Stimulated activated CD8-positive, alpha-beta memory T cell treated with anti-CD3 and anti-CD28 coated beads, Interleukin-4, amount 100 ng/mL, for 1 hour (primary cell): ENCODE data around the gene FANCC.

Experiments
- DNase-seq, 2 donors: peaks; one replicate each; pipeline ENCODE4 v3.0.0-alpha.2; 2020; ENCODE audit warnings: low read depth in 2 of 2, low spot score in 1 of 2

FANCC gene

GRCh38 chr9:95126739-95127138, 190.8 kb downstream of the FANCC start:
- DNase-seq, result no peak

DNA sequence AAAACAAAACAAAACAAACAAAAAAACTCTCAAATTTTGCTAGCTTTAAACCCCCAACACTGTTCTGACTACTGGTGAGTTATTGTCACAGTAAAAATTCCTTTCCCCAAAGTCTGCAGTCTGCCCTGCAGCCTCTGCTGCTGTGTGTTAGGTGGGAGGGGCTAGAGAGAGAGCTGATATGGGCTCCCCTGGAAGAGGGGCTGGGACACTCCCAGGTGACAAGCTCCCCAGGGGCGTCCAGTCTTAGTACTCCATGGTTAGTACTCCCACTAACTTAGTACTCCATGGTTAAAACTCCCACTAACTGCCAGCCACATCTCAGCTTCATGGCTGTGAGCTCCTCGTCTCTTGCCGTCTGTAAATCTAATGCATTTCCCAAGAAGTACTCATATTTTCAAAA, 191.9 kb downstream of the FANCC start:
- DNase-seq, result no peak

DNA sequence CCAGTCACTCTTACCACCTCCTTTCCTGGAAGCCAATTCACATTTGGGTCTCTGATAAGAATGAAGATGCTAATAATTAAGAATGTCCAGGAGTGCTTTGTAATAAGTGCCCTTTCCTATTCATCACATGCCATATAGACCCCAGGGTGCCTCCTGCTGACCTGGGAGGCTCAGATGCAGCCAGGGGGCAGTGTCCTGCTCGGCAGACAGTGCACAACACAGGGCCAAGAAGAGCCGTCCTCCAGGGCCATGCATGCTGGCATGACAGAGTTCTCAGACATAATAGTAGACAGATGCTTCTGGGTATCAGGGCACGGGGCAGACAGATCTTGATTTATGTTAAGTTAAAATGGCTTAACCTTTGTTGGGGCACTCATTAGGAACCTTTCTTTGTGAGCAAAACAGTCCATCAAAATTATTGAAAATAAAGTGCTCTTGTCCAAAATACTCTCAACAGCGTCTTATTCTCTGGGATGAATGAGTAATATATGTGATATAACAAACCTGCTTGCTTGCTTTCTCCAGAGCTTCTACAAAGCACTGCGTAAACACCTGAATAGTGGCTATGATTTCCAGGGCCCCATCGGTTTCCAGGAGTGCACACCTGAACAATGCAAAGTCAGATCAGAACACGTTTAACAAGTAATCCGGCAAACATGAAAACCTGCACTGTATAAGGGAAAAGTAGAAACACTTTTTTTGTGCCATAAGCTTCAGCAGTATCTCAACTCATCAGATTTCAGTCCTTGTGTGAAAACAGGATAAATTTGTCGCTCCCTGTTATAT, 192.7 kb downstream of the FANCC start:
- no peak for DNase-seq

GRCh38 chr9:95120781-95121370, 196.6 kb downstream of the FANCC start:
- DNase-seq, result no peak

GRCh38 chr9:95118596-95118995, 198.9 kb downstream of the FANCC start:
- DNase-seq, result no peak

DNA sequence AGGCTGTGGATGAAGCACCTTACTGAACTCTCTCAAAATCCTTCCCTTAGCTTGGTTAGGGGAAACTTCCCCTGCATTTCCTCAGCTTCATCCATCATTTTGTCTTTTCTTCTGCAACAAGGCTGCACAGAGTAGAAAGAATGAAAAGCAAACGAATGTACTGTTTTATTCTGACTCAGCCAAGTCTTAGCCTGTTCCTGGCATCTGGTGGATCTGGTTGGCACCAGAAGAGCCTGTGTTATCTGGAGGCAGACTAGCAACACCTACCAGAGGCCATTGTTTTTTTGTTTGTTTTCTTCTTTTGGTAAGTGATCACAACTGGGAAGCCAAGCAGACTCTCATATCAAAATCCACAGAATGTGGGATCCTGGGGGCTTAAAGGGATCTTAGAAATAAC, 200.7 kb downstream of the FANCC start:
- DNase-seq, result no peak

GRCh38 chr9:95116002-95116807, 201.3 kb downstream of the FANCC start:
- no peak for DNase-seq

GRCh38 chr9:95115104-95115503, 202.4 kb downstream of the FANCC start:
- no peak for DNase-seq

GRCh38 chr9:95112436-95113280, 204.9 kb downstream of the FANCC start:
- DNase-seq, result no peak

GRCh38 chr9:95111716-95112115, 205.8 kb downstream of the FANCC start:
- DNase-seq, result no peak

DNA sequence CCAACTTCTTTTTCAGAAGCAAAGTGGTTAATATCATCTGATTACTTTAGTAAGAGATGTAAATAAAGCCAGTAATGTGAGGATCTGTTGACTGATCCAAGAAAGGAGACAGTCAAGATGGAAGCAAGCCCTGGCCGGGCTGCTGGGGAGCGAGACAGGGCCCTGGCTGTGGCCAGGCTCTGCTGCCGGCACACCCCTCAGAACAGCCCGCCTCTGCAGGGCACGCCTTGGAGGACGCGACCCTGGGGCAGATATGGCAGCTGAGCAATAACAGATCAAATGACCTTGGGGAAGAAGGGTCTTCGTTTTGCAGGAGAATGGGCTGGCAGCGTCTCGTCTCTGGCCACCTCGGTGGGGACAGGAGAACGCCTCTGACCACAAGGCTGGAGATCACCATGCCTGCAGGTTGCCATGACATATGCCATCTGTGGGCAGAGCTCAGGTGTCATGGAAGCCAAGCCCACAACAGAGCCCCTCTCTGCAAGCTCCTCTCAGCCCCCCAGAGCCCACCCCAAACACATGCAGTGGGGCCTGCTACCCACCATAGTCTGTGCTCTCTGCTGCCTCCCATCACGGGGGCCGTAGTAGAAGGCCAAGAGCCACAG, 206.5 kb downstream of the FANCC start:
- no peak for DNase-seq

- no peak for DNase-seq
These were observed 208.1 kb downstream of the FANCC start for GRCh38 chr9:95109456-95109855.

GRCh38 chr9:95108777-95109176, 208.7 kb downstream of the FANCC start:
- DNase-seq, result no peak

DNA sequence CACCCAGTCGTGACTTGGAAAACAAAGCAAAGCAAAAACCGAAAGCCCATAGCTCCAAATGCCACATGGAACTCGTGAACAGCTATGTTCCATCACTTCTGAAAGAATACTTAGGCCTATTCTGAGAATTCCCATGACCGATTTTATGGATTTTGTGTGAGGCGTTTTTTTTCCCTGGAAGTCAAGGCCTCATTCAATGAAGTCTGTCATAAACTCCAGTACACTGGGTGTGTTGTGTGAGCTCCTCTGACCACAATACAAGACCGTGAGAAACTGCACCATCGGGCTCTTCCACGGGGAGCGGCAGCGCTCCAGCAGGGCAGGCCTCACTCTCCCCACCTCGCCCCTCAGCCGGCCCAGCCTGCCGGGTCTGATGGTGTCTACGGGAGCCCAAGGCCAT, 209.5 kb downstream of the FANCC start:
- no peak for DNase-seq

- DNase-seq, result no peak
These were observed 210.3 kb downstream of the FANCC start for GRCh38 chr9:95107001-95107749.

DNA sequence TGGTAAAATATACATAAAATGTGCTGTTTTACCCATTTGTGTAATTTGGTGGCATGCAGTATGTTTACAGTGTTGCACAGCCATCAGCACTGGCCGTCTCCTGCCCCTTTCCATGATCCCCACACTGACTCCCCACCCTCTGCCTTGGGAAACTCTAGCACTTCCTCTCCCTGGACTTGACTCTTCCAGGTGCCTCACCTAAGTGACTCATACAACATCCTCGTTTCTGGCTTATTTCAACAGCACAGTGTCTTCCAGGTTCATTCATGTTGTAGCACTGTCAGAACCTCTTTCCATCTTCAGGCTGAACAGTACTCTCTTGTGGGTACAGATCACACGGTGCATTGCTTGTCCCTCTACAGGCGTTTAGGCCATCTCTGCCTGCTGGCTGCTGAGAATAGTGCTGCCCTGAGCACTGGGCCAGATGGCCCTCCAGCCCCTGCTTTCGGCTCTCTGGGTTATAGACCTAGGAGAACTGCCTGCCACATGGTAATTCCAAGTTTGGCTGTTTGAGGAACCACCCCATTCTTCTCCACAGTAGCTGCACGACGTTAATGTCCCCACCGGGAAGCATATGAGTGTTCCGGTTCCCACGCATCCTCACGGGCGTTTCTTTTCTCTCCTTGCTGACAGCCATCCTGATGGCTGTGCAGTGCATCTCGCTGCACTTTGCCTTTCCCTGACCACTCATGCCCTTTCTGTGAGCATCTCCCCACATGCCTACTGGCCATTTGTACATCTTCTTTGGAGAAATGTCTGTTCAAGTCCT, 211.8 kb downstream of the FANCC start:
- no peak for DNase-seq

DNA sequence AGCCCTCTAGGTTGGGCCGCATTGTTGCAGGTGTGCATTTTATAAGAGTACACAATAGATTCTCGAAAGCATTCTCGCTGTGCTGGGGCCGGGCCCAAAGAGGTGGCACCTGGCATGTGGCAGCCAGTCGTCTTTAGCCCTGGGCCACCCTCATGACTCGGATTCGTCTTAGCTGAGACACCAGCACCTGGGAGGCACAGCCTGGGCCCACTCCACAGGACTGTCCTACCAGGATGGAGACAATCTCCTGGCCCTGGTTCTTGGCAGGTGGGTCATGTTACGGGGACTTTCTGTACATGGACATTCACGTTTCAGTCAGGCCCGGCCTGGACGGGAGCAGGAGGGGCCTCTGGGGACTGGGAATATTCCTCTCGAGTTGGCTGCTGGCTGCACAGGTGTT, 212.5 kb downstream of the FANCC start:
- DNase-seq, result no peak

- no peak for DNase-seq
These were observed 212.9 kb downstream of the FANCC start for GRCh38 chr9:95104581-95104960.

DNA sequence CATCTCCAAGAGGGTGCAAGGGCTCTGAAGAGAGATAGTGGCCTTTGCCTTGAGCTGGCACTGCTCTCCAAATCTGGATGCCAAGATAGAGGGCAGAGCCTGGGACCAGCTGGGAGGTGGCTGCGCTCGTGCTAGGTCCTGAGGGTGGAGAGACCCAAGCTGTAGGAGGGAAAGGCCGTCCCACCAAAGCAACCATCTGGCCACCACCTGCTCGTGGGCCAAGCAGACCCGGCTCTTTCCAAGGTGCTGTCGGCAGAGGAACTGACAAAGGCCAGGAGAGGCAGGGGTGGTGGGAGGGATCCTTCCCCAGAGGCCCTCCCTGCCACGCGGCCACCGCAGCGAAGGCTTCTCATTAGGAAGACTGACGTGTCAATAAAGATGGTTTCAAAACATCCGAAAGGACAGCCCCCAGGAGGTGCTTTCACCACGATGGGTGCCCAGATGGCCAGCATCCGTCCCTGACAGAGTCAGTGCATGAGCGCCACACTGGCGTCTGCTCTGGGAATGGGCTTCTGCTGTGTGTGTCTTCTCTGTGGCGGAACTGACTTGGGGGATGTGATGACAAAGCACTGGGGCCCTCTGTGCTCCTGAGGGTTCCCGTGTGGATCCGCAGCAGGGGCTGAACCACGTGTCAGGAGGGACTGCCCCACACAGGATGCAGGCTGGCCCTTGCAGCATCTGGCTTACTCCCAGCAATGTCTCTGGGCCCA, 213.5 kb downstream of the FANCC start:
- no peak for DNase-seq
